ENCODE results near the gene TFCP2.

- TF ChIP-seq POLR2AphosphoS5 (IDR thresholded peaks at IDR 0.05): no peak
- no peak for TF ChIP-seq CTCF (IDR thresholded peaks at IDR 0.05)
Observed at GRCh38 chr12:51187370-51187987, 14.5 kb upstream of the TFCP2 start.
